HG02798 (cell line): ENCODE measurements around the gene PRC1.
"Not testable (repeated sequence)": the region's sequence is repeated elsewhere in the genome, so short reads cannot be mapped to it uniquely, and the experiment has no call there.

Source experiments
- ATAC-seq: cut with Tn5 transposase; IDR thresholded peaks from one replicate; pipeline ENCODE4 v1.9.1; 2021; ENCODE audit warnings: mild to moderate bottlenecking; ENCODE audit not compliant: unreplicated experiment, poor library complexity

The PRC1 gene

DNA sequence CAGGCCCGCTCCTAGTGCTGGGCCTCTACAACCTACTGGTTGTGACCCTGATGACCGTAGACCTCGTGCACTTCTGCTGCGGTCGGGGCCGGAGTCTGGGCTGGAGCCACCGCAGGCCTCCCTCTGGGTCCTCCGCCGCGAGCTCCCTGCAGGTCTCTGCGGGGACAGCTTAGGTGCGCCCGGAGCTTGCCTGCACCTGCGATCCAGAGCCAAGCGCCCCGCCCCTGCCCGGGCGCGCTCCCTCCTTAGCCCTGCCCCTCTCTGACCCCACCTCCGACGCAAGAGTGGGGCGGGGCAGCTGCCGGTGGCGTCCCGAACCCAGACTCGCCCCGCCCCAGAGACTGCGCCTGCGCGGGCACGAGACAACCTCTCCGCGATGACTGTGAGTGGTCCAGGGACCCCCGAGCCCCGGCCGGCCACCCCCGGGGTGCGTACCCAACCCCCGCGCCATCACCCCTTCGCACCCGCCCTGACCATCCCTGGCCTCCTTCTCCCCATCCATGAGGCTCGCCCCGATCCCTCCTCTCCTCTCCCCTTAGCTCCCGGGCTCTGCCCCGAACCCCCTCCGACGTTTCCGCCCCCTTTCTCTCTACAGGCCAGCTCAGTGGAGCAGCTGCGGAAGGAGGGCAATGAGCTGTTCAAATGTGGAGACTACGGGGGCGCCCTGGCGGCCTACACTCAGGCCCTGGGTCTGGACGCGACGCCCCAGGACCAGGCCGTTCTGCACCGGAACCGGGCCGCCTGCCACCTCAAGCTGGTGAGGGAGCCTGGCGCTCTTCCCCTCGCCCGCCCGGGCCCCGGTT is 59.2 kb downstream of the PRC1 start, which contains the start of gene UNC45A:
Gene UNC45A (plus strand): TSS at position 337 of the 803 bp plus-strand sequence. CDS start 40 bp downstream, at position 377.
- ATAC-seq = peak; percentile 73

DNA sequence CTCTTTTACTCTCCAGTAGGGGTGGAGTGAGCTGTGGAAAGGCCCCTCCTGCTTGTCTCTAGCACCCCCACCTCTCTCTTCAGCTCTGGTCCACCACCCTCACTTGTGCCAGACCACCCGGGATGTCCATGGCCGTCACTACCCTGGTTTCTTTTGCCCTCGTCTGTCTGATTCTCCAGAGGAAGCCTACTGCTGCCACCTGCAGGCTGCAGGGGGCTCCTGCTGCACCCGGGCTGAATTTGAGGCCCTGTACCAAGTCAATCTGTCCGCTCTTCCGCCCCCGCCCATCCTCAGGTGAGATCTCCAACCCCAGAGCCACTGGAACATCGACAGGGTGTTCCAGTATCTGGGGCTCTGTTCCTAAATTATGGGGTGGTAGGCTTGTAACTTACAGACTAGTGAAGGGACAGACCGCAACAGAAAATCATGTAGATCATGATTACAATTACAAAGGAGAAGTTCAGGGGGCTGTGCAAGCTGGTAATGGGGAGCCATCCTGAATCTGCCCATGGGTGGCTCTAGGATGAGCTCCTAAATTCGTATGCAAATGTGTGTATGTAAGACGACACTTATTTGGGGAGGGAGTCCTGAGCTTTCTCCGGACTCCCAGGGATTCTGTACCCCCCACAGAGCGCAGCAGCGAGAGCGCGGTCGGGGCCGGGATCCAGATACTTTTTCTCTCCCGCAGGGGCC is 59.9 kb downstream of the PRC1 start:
- peak; percentile 31 for ATAC-seq

DNA sequence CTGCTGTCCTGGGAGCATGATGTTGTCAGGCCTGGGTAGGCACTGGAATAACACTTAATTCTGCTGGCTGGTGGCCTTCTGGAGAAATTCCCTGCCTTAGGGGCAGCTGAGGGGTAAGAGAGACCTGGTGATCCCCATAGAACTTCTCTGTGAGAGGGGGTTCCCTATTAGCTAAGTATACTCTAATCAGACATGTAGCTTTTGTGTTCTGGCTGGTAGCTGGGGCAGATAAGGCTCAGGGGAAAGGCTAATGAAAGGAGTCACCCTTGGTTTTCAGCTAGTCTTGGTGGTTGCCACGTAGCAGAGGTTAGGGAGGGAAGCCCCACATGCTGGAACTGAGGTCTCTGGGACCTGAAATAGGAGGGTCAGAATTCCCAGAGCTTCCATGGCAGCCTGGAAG is 61.0 kb downstream of the PRC1 start:
- no peak for ATAC-seq

DNA sequence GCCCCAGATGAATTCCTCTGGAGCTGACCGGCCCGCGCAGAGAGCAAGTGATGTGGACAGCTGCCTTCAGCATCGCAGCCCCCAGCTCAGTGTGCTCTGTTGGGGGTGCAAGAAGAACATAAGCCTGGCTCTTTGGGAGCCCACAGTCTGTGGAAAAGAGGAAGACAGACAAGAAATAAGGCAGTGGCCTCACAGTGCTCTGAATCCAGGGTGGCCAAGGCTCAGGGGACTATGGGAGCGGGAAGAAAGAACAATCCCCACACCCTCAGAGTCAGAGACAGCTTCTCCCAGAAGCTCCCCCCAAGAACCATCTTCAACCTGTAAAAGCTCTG is 61.7 kb downstream of the PRC1 start:
- no peak for ATAC-seq

DNA sequence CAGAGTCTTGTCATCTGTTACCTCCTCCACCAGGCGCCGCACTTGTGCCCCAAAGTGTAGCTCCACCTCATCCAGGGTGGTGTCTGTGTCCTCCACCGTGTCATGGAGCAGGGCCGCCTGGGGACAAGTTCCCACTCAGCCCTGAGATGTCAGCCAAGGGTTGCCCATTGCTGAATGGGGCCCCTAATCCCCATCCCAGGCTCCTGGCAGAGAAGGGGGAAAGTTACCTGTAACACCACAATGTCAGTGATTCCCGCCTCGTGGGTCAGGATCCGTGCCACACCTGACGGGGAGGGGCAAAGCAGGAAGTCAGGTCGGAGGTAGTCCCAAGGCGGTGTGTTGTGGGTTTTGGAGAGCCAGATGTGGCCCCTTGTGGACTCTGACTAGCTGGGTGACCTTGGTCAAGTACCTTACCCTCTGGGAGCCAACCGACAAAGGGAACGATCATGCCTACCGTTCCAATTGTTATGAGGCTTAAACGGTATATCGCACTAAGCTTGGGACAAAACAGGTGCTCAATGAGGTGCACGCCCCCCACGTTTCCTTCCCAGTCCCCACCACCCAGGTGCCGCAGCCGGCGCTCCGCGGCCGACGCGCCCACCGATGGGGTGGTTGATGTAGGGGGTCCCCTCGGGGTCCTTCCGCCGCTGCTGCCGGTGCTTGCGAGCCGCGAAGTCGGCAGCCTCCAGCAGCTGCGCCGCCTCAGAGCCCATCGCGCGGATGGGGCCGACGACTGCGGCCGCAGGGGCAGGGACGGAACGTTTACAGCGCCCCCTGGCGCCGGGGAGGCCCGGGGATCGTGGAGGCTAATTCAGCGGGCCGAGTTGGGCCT is 62.3 kb downstream of the PRC1 start, which contains the start of gene HDDC3:
Gene HDDC3 (minus strand): TSS at position 722 of the 832 bp plus-strand sequence. CDS start 9 bp downstream, at position 713.
- peak; percentile 56 for ATAC-seq

DNA sequence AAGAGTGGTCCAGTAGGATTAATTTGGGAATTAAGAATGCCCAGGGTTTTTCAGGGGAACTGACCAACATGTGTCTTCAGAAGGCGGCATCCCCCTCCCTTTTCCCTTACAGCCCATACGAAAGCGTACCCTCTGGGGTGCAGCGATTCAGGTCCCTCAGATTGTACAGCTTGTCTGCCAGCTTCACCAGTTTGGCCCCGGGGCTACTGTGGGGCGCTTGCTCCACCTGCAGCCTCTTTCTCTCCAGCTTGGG is 62.8 kb downstream of the PRC1 start:
- ATAC-seq = no peak

DNA sequence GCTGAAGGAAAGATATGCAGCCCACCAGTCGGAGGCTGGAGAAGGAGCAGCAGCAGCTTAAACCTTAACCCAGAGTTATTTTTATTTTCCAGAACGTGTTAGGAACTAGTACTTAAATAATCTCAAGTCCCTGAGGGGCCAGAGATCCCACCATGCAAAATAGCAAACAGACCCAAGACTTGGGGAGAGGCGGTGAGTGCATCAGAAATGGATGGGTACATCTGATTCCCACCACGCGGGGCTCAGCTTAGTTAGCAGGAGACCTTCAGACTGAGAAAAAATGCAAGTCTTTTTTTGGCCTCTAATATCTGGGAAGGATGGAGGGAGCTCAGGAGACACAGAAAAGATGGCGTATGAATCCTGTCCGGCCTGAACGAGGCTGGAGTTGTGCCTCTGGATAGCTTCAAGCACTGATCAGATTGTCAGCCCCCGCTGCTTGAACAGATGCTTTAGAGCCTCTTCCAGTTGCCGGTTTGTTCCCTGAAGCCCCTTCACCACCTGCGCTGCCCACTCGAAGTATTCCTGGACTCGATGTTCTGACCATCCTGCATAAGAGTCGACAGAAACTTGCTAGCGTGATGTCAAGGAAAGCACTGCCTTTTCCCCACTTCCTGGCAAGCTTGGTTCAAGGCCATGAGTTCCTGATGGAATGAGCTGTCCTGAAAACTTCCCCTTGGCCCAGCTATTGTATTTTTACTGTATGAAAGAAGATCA is 63.3 kb downstream of the PRC1 start:
- ATAC-seq = no peak

DNA sequence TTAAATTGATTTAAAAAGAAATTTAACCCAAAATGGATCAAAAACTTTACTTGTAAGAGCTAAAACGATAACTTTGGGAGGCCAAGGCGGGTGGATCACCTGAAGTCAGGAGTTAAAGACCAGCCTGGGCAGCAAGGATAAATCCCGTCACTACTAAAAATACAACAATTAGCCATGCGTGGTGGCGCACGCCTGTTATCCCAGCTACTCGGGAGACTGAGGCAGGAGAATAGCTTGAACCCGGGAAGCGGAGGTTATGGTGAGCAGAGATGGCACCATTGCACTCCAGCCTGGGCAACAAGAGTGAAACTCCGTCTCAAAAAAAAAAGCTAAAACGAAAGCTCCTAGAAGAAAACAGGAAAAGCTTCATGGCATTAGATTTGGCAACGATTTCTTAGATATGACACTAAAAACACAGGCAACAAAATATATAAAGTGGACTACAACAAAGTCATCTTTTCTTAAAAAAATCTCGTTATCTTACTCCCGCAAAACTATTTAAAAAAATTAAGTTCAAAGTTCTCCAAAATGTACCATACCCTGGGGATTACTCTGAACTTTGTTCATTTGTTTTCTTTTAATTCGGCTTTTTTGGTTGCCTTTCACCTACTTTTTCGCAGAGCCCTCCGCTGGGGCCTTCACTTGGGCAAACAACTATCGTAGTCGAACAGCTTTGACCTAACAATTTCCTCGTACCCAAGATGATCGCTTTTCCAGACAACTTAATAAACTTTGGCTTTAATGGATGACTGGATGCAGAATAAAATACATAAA is 64.9 kb downstream of the PRC1 start:
- ATAC-seq = no peak

DNA sequence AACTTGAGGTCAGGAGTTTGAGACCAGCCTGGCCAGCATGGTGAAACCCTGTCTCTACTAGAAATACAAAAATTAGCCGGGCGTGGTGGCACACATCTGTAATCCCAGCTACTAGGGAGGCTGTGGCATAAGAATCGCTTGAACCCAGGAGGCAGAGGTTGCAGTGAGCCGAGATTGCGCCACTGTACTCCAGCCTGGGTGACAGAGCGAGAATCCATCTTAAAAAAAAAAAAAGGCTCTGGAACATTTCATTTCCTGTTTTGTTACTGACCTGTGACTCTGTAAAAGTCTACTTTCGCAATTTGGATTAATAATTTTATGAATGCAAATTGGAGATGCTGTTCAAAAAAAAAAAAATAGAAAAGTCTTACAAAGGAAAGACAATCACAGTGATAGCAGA is 66.2 kb downstream of the PRC1 start:
- ATAC-seq = not testable (repeated sequence)

DNA sequence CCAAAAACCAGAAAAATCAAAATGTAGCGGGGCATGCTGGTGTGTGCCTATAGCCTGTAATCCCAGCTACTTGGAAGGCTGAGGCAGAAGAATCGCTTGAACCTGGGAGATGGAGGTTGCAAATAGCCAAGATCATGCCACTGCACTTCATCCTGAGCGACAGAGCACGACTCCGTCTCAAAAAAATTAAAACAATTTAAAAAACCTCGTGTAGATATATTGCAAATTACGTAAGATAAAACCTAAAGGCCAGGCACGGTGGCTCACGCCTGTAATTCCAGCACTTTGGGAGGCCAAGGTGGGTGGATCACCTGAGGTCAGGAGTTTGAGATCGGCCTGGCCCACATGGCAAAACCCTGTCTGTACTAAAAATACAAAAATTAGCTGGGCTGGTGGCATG is 67.6 kb downstream of the PRC1 start:
- ATAC-seq = not testable (repeated sequence)

DNA sequence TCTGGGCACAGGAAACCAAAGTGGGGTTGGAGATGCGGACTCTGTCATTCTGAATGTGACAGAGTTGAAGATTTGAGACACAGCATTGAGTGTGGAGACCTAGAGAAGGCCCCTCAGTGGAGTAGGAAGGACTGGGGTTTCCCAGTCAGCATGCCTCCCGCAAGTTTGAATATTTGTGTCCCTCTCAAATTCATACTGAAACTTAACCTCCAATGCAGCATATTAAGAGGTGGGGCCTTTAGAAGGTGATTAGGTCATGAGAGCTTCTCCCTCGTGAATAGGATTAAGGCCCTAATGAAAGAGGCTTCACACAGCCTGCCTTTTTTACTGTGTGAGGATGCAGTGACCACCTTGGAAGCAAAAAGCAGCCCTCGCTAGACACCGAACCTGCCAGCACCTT is 70.0 kb downstream of the PRC1 start:
- peak; percentile 72 for ATAC-seq

DNA sequence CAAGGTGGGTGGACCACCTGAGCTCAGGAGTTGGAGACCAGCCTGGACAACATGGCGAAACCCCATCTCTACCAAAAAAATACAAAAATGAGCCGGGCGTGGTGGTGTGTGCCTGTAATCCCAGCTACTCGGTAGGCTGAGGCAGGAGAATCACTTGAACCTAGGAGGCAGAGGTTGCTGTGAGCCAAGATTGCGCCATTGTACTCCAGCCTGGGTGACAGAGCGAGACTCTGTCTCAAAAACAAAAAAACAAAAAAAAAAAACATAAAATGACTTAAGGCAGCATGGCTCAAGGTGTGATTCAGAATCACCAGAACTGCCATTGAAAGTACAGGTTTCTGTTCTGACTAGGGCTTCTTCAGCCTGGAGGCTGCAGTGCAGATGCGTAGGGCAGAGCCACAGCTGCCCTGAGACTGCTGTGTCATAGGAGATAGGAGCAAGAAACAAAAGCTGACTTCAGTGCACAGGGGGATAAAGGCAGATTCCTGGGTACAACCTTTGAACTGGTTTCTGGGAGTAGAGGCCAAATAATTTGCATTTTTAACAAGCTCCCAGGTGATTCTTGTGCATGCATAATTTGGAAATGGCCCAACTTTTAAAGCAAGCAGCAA is 71.5 kb downstream of the PRC1 start:
- peak; percentile 81 for ATAC-seq

DNA sequence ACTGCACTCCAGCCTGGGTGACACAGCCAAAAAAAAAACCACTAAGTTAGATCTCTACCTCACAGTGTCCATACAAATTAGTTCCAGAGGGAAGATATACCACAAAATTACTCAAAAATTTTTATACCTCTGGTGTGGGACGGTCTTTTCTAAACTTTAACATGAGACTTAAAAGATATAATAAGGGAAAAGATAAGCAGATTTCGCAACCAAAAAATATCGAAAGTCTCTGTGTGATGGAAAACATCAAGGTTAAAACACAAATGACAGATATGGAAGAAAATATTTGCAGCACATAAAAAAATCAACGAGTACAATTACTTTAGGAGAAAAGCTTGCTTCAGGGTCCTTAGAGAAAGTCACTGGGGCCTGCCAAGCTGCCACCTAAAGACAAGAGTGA is 72.4 kb downstream of the PRC1 start:
- no peak for ATAC-seq

DNA sequence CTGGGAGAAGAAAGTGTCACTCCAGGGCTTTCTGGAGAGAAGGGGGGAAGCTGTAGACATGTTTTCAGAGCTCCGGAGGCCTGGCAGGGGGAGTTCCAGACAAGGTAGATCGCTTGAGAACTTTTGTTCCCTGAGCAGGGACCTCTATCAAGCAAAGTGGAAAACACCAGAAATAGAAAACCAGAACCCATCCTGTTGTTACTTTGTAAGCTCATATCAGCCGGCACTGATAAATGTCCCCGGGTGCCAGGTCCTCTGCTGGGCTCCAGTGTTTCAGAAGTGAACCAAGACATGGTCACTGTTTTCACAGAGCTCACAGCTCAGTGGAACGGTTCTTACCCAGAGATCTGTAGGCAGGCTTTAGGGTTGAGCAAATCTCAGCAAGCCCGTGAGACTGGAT is 75.5 kb downstream of the PRC1 start:
- ATAC-seq = no peak

DNA sequence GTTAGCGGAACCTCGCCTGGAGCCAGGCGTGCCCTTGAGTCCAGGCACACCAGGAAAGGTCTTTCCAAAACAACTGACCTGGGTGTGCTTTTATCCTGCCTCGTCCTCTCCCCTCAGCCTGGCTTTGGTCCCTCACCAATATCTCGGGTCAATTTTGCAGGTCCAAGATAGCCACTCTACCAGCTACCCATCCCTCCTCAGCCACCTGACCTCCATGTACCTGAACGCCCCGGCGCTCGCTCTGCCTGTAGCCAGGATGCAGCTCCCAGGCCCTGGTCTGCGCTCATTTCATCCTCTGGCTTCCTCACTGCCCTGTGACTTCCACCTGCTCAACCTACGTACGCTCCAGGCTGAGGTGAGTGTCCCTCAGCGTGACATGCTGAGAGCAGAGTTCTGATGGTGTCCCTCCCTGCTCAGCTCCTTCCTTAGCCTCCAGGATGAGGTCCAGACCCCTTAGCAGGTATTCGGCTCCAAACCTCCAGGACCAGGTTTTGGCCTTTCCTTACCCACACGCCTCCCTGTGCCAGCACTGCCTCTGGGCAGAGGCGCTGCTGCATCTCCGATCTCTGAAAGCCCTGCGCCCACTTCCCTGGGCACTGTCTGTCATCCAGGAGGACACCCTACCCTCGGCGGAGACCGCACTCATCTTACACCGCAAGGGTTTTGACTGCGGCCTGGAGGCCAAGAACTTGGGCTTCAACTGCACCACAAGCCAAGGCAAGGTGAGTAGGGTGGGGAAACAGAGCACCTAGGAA is 76.1 kb downstream of the PRC1 start:
- ATAC-seq = no peak

DNA sequence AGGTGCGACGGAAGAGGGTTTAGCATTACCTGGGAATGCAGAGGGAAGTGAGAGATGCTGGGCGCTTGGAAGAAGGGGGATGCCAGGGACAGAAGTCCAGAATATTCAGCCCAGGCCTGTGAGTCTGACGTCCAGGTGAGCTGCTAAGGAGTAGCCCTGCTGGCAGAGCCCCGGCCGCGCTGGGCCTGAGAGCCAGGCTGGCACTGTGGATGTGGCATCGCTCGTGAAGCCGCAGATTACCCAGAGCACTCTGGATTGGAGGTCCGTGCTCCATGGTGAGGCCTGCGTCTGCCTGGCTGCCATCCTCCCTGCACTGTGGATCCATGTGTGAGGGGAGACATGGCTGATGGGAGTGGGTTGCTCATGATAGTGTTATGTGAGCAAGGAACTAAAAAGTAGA is 76.8 kb downstream of the PRC1 start:
- no peak for ATAC-seq

DNA sequence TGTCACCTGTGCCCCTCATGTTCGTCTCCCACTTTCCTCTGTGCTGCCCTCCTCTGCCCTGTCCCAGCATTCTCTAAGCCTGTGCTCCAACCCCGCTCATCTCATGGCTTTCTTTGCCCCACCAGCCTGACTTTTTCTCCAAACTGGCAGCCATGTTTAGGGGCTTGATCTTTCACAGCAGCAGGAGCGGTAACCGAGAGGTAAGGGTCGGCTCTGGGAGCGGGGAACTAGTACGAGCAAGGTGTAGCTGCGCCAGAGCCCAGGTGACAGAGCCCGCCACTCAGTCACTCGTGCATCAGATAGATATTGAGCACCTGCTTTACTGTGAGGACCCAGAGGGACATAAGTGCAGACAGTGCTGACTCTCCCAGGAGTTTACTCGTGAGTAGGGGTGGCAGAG is 77.9 kb downstream of the PRC1 start:
- ATAC-seq = no peak
